Tibial nerve (tissue), 4 donors: ENCODE data around the gene PFN2.
A peak's percentile ranks its signal among the peaks of the same experiment; 100 is the strongest.

ENCODE experiments used
- CTCF ChIP-seq, 5 experiments: fragments of 200-600 bp in 3 of 5; fragments of 450-650 bp in 2 of 5; sonication (generic) in 3 of 5; IDR thresholded peaks; one replicate each; pipeline ENCODE4 v1.5.1; 2016 to 2019; ENCODE audit warnings: antibody characterized with exemption in 5 of 5, mild to moderate bottlenecking in 3 of 5, moderate library complexity in 2 of 5
- EP300 ChIP-seq, 2 donors: sonication (generic); formaldehyde crosslinking; IDR thresholded peaks; one replicate each; pipeline ENCODE4 v1.6.1; 2017; ENCODE audit warnings: antibody characterized with exemption in 2 of 2, mild to moderate bottlenecking in 1 of 2
- POLR2A ChIP-seq, 2 donors: fragments of 450-650 bp; IDR thresholded peaks; one replicate each; pipeline ENCODE4 v1.6.1; 2017; ENCODE audit warnings: antibody characterized with exemption in 2 of 2, mild to moderate bottlenecking in 2 of 2, moderate library complexity in 2 of 2

- peak in 1 of 5 experiments; percentile 14 for TF ChIP-seq CTCF (IDR thresholded peaks at IDR 0.05)
- TF ChIP-seq POLR2A (IDR thresholded peaks at IDR 0.05) = peak in 1 of 2 donors; percentile 29
- peak in 1 of 2 donors; percentile 25 for TF ChIP-seq EP300 (IDR thresholded peaks at IDR 0.05)
Measured at GRCh38 chr3:149970716-149971402, at the start of gene PFN2.
